WI38 (cell line): ENCODE data around the gene ANO7.
"Not testable (repeated sequence)": the region's sequence is repeated elsewhere in the genome, so short reads cannot be mapped to it uniquely, and the experiment has no call there.

Experiments
- H3K4me3 ChIP-seq: 2 replicates; pipeline ENCODE4 v1.5.1; 2011; ENCODE audit warnings: low read depth, mild to moderate bottlenecking, control low read depth, low read length
- CTCF ChIP-seq: IDR thresholded peaks from 2 replicates; pipeline ENCODE4 v1.5.1; 2012; ENCODE audit warnings: low read depth, mild to moderate bottlenecking, control low read depth, low read length

Gene ANO7

DNA sequence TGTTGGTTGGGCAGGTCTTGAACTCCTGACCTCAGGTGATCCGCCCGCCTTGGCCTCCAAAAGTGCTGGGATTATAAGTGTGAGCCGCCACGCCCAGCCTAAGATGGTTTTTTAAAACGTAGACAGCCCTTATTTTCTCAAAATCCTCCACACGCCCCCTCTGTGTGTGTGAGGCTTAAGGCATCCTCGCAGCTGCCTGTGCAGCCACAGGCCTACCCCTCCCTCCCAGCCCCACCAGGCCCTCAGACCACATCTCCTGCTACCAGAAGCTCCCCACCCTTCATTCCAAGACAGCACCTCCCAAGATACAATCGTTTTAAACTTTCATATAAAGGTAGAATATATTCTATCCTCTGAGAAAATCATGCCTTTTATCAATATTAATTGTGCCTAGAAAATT lies 4.8 kb downstream of the ANO7 start:
- no peak overlapping the region for H3K4me3 ChIP-seq
- TF ChIP-seq CTCF: no peak

DNA sequence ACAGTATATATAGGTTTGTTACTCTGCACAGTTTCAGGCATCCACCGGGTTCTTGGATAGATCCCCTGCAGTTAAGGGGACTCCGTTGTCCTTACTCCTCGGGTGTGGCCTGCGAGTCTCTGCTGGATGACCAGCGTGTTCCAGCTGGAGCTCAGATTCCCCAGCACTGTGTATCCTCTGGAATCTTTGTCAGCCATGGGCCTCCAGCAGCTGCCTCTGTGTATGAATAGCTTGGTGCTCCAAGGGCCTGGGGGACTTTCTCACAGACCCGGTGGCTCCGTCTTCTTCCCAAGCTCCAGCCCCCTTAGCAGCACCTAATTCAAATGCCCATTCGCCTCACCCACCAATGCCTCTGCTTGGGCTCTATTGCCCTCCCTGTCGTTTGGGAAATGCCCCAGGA lies 6.3 kb downstream of the ANO7 start:
- TF ChIP-seq CTCF: no peak
- no peak overlapping the region for H3K4me3 ChIP-seq

GRCh38 chr2:241195506-241196130 lies 7.1 kb downstream of the ANO7 start:
- TF ChIP-seq CTCF: no peak
- H3K4me3 ChIP-seq: no peak overlapping the region

DNA sequence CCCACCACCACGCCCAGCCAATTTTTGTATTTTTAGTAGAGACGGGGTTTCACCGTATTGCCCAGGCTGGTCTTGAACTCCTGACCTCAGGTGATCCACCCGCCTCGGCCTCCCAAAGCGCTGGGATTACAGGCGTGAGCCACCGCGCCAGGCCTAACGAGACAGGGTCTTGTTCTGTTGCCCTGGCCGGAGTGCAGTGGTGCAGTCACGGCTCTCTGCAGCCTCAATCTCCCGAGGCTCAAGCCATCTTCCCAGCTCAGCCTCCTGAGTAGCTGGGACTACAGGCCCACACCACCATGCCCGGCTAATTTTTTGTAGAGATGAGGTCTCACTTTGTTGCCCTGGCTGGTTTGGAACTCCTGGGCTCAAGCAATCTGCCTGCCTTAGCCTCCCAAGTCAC lies 8.8 kb downstream of the ANO7 start:
- H3K4me3 ChIP-seq: not testable (repeated sequence)

- H3K4me3 ChIP-seq: no peak overlapping the region
- TF ChIP-seq CTCF: no peak
These were observed 9.5 kb downstream of the ANO7 start for GRCh38 chr2:241197947-241198346.

DNA sequence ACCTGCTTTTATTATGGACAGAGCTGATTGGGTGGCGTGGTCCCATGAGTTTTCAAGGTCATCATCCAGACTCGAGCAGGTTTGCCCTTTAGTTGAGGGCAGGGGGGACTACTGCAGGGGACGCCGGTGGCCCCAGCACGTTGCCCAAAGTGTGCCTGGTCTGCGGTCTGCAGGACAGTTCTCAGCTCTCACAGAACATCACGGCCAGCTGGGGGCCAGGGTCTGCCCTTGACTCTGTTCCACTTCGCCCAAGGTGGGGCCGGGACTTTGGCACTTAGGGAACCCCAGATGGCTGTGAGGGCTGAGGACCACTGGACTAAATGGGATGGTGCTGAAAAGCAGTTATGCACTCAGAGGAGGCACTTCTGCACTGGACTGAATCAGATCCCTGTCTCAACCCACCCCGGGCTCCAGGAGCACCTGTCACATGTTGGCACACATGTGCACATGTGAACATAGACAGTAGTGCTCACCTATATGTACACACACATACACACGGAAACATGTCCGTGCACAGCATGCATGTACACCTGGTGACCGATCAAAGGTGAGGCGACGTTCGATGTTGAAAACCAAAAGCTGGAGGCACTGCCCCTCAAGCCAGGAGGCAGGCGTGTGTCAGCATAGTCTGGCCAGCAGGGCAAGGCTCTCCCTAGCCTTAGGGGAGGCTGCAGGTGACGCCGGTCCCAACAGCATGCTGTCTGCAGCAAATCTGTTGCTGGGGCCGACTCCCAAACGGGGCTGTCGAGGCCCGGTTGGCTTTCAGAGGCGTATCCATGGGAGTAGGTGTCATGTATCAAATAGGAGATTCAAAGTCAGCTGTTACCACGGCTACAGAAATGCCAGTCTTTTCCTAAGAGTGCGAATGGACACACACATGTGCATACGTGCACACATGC lies 10.2 kb downstream of the ANO7 start:
- no peak for TF ChIP-seq CTCF

DNA sequence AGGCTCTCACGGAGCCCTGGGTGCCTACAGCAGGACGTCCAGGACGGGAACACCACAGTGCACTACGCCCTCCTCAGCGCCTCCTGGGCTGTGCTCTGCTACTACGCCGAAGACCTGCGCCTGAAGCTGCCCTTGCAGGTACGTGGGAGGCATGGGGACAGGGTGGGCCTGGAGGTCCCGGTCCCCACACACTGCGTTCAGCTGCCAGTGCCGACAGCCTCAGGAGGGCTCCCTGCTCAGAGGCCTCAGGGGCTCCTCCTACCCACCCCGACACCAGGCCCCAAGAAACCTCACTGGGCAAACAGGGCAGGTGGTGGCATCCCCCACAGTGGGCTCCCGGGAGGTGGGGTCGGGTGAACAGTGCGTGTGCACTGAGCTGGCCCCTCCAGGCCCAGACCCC lies 10.8 kb downstream of the ANO7 start:
- no peak overlapping the region for H3K4me3 ChIP-seq
- no peak for TF ChIP-seq CTCF

More for the DNA sequence above, 10.2 kb downstream of the ANO7 start:
- no peak overlapping the region for H3K4me3 ChIP-seq
